ENCODE results near the gene SPEM3. TPM values are rescaled to one million over a fixed set of nuclear protein-coding genes. Genes with fewer than 3 reads are reported as not detected.

Gene SPEM3
- total RNA-seq: not detected in 2 replicates

GRCh38 chr17:7428557-7428956 lies at the start of gene SPEM3:
TSS of gene SPEM3 (plus strand) at chr17:7428857. CDS start at chr17:7428903, 46 bp downstream.

DNA sequence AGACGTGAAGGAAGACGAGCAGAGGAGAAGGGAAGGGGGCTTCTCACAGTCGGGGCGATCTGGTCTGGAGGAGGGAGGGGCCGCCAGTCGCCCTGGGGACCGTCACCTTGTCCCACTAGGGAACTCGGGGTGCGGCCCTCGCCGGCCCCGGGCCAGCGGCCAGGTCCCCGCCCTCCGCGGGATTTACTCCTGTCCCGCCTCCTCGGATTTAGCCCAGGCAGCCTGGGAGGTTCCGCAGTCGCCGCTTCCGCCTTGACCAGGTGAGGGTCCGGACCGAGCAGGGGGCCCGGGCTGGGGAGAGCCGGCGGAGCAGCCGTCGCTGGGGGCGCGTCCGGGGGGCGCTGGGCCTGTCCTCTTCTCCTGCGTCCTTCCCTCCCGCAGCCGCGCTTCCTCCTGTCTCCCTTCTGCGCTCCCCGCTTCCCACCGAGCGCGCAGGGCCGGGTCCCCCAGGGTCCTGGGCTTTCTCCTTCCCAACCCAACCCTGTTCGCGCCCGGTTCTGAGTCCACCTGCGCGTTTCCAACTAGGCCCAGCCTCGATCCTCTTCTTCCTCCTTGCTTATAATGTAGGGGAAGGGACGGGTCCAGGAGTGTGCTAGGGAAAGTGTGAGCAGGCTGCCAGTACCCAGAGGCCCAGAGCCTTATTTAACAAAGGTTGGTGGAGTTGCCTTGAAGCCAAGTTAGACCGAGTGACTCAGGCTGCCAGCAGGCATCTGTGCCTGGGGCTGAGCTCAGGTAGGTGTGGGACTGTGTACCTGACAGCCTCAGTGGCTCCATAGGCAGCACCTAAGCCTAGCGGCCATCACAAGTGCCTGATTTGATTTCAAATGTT lies 47.6 kb upstream of the SPEM3 start, which contains the start of gene TNK1:
Gene TNK1, plus strand, starts transcription at position 235 of the 829 bp plus-strand sequence. CDS start 1,838 bp downstream, outside the sequence.

DNA sequence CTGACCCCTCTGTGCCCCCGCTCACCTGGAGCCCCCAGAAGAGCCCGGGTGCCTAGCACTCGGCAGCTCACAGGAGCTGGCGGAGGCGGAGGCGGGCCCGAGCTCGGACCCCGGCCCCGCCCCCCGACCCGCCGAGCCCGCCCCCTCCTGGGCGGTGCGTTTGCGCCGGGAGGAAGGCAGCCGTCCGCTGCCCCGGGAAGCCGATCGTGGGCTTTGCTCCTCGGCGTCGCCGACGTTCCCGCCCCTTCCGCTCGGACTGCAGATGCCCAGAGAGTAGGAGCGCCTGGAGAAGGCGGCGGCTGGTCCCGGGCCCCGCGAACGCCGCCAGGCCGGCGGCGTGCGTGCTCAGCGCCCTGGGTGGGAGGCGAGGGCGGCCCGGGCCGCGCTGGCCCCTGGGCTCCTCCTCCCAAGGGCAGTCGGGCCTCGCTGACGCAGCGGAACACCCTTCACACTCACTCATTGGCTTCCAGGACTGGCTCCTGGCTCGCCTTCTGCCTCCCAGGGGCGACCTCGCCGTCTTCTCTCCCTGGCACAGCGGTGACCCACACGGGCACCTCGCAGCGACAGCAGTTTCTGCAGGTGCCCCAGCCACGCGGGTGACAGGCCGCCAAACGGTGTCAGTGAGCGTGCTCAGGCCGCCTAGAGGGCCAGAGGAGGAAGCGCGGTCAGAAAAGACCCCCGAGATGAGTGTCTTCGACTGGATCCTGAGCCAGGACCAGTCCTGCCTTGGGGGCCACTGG lies 34.0 kb upstream of the SPEM3 start, which contains the start of gene PLSCR3:
Gene PLSCR3, minus strand, starts transcription at position 74 of the 740 bp plus-strand sequence. CDS start 415 bp downstream, outside the sequence.

DNA sequence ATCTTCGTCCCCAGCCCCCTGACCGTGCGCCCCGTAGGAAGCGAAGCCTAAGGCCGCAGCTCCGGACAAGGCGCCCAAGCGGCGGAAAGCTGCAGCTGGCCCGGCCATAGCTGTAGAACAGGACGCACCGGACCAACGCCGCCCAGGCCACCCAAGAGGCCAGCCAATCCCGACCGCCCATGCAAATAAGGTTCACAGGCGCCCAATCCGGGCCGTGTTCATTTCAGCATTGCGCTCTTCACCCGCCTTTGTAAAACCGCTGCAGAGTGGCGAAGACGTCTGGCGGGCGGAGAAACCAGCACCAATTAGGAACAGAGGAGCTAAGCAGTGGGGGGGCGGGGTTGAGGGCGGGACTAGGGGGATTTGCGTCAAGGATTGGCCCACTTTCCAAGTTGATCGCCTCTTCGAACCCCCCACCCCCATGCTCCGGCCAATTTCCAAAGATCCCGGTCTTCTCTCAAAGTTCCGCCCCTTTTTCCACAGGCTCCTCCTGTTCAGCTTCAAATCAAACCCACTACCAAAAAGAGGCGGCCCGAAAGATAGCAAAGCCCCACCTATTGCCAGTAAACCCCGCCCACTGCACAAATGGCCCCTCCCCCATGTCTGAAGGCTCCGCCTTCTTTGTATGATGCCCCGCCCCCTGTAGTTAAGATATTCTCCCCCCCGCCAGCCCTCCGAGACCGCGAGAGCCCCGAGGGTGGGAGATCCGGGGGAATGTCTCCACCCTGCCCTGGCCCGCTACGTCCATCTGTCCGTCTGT lies 24.5 kb upstream of the SPEM3 start, which contains the start of gene TMEM256:
Gene TMEM256, minus strand, starts transcription at position 121 of the 760 bp plus-strand sequence. Its CDS starts 13 bp downstream, at position 108.

DNA sequence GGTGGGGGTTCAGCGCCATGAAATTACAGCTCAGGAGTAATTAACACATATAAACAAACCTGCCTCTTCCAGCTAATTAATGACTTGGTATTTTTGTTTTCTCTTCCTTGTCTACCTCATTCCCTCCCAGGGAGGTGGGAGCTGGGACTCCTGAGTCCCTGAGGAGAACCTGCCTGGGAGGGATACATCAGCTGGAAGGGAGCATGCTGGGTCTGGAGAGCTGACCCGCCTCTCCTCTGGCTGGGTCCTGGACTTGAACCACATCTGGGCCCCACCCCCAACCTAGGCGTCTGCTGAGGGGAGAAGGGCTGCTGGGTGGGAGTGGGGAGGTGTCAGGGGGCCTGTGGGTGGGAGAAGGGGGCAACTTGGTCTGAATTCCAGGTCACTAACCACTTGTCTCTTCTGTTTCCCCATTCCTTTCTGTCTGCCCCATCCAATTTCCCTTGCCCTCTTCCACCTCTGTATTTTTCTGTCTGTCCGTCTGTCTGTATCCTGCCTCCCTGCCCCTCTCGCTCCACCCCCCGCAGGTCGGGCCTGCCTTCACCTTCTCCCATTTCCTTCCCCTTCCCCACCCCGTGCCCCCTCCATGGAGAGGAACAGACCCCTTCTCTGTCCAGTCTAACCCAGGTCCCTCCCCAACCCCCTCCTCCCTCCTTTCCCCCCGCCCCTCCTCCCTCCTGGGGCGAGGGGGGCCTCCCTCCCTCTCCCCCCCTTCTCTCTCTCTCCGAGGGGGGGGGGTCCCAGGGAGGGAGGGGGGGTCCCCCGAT lies 21.0 kb upstream of the SPEM3 start, which contains the start of gene NLGN2:
Gene NLGN2, plus strand, starts transcription at position 361 of the 767 bp plus-strand sequence. CDS start 411 bp downstream, outside the sequence.

GRCh38 chr17:7419819-7420610 lies 8.6 kb upstream of the SPEM3 start, which contains the start of gene SPEM1:
TSS of gene SPEM1 (plus strand) at chr17:7420324. CDS start at chr17:7420385, 61 bp downstream.

GRCh38 chr17:7425316-7425715 lies 3.3 kb upstream of the SPEM3 start, which contains the start of gene SPEM2:
TSS of gene SPEM2 (plus strand) at chr17:7425616. CDS start at chr17:7425689, 73 bp downstream.

DNA sequence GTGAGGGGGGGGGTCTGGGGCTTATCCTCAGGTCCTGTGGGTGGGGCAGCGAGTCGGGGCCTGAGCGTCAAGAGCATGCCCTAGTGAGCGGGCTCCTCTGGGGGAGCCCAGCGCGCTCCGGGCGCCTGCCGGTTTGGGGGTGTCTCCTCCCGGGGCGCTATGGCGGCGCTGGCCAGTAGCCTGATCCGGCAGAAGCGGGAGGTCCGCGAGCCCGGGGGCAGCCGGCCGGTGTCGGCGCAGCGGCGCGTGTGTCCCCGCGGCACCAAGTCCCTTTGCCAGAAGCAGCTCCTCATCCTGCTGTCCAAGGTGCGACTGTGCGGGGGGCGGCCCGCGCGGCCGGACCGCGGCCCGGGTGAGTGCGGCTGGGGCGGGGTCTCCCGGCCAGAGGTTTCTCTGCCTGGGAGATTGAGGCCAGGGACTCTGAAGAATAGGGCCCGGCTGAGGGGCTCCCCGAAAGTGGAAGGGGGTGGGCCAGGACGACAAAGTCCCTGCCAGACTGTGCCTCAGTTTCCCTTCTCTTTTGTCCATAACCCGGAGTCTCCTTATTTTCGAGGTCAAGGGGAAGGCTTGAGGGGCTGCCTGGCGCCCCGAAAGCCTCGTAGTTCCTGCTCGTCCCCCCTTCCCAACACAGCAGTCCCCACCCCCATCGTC lies 10.9 kb downstream of the SPEM3 start, which contains the start of gene FGF11:
Gene FGF11, plus strand, starts transcription at position 51 of the 651 bp plus-strand sequence. Its CDS starts 109 bp downstream, at position 160.

GRCh38 chr17:7444682-7445618 lies 16.3 kb downstream of the SPEM3 start, which contains the start of gene CHRNB1:
TSS of gene CHRNB1 (plus strand) at chr17:7445061. CDS start at chr17:7445128, 67 bp downstream.

DNA sequence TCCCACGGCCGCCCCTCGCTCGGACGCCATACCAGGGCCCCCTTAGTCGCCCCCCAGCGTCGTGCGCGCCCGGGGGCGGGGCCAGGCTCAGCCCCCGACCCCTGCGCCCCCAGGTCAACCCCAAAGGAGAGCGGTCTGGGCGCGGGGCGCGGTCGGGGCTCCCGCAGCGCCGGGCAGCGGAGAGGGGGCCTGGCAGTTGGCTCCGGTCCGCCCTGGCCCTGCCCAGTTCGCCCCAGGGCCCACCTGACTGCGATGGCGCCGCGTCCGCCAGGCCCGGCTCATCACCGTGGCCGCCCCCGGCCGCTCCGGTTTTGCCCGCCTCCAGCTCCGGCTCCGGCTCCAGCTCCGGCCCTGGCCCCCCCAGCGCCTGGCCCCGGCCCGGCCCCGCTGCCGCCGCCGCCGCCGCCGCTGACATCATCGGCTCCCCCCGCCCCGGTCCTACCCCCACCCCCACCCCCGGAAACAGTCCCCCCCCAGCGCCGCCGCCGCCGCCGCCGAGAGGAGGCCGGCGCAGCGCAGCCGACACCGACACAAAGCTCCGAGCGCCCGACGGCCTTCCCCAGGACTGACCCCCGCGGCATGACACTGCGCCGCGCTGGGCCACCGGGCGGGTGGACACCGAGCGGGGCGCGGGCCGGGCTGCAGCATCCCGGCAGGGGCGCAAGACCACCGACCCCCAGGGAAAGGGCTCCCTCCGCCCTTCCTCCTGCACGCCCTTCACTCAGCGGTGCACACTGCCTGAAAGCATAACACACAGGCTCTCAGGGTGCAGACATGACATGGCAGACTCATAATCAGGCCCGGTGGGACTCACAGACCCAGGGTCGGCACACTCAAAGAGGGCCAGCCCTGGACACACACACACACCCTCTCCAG lies 50.8 kb downstream of the SPEM3 start, which contains the start of gene ZBTB4:
Gene ZBTB4, minus strand, starts transcription at position 419 of the 876 bp plus-strand sequence. CDS start 12,830 bp downstream, outside the sequence.

DNA sequence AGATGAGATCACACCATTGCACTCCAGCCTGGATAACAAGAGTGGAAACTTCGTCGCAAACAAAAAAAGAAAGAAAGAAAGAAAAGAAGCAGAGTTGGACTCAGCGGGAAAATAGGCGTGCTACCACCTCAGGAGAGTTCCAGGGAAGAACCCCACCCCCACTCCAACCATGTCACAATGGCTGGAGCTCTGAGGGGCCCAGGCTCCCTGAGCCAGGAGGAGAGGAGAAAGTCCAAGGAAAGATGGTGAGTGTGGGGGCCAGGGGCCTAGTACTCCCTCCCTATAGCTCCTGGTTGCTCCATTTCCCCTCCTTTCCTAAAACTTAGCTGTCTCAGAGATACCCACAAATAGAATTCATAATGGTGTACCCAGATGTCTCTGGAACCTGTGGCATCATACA lies 52.6 kb downstream of the SPEM3 start, which contains the start of gene SLC35G6:
Gene SLC35G6, plus strand, starts transcription at position 172 of the 400 bp plus-strand sequence. Its CDS starts 71 bp downstream, at position 243.

Other genes starting within 250 kb of the SPEM3 start
- gene ASGR1, start 249.5 kb upstream of the SPEM3 start, total RNA-seq: 0.86 and 1.5 TPM in 2 replicates
- gene DLG4, start 209.0 kb upstream of the SPEM3 start, total RNA-seq: 17.7 and 22.3 TPM in 2 replicates
- gene ACADVL, start 208.9 kb upstream of the SPEM3 start, total RNA-seq: 126 and 188 TPM in 2 replicates
- 82.8 and 90.8 TPM in 2 replicates for gene DVL2, start 194.3 kb upstream of the SPEM3 start, total RNA-seq
- gene PHF23, start 189.4 kb upstream of the SPEM3 start, total RNA-seq: 46.1 and 64.1 TPM in 2 replicates
- gene GABARAP, start 186.4 kb upstream of the SPEM3 start, total RNA-seq: 124 and 548 TPM in 2 replicates
- 38.7 and 47.4 TPM in 2 replicates for gene CTDNEP1, start 177.1 kb upstream of the SPEM3 start, total RNA-seq
- gene ELP5, start 176.6 kb upstream of the SPEM3 start, total RNA-seq: 27.4 and 44.0 TPM in 2 replicates
- 2.6 and 7.4 TPM in 2 replicates for gene CLDN7, start 166.4 kb upstream of the SPEM3 start, total RNA-seq
- gene SLC2A4, start 147.1 kb upstream of the SPEM3 start, total RNA-seq: 0.22 TPM in 1 of 2 replicates, not detected in the other
- not detected in 2 replicates for gene YBX2, start 134.2 kb upstream of the SPEM3 start, total RNA-seq
- gene EIF5A, start 121.2 kb upstream of the SPEM3 start, total RNA-seq: 599 and 1,060 TPM in 2 replicates
- gene GPS2, start 113.5 kb upstream of the SPEM3 start, total RNA-seq: 52.5 and 65.7 TPM in 2 replicates
- 22.1 and 25.2 TPM in 2 replicates for gene NEURL4, start 99.5 kb upstream of the SPEM3 start, total RNA-seq
- gene ACAP1, start 92.3 kb upstream of the SPEM3 start, total RNA-seq: 0.22 TPM in 1 of 2 replicates, not detected in the other
- gene KCTD11, start 76.7 kb upstream of the SPEM3 start, total RNA-seq: 7.2 and 7.7 TPM in 2 replicates
- not detected in 2 replicates for gene TMEM95, start 73.7 kb upstream of the SPEM3 start, total RNA-seq
- 0.22 TPM in 1 of 2 replicates, not detected in the other for gene TNK1, start 47.8 kb upstream of the SPEM3 start, total RNA-seq
- gene PLSCR3, start 34.3 kb upstream of the SPEM3 start, total RNA-seq: 23.6 and 28.1 TPM in 2 replicates
- 33.3 and 54.4 TPM in 2 replicates for gene TMEM256, start 24.8 kb upstream of the SPEM3 start, total RNA-seq
- gene NLGN2, start 21.0 kb upstream of the SPEM3 start, total RNA-seq: 5.2 and 5.7 TPM in 2 replicates
- not detected in 2 replicates for gene SPEM1, start 8.5 kb upstream of the SPEM3 start, total RNA-seq
- gene SPEM2, start 3.2 kb upstream of the SPEM3 start, total RNA-seq: not detected in 2 replicates
- gene TMEM102, start 6.6 kb downstream of the SPEM3 start, total RNA-seq: 1.1 and 2.1 TPM in 2 replicates
- gene FGF11, start 10.7 kb downstream of the SPEM3 start, total RNA-seq: under 0.01 and 0.44 TPM in 2 replicates
- gene CHRNB1, start 16.2 kb downstream of the SPEM3 start, total RNA-seq: 2.9 and 3.3 TPM in 2 replicates
- gene ZBTB4, start 50.8 kb downstream of the SPEM3 start, total RNA-seq: 24.3 and 35.8 TPM in 2 replicates
- not detected in 2 replicates for gene SLC35G6, start 52.6 kb downstream of the SPEM3 start, total RNA-seq
- gene POLR2A, start 55.5 kb downstream of the SPEM3 start, total RNA-seq: 75.7 and 125 TPM in 2 replicates
- gene TNFSF12, start 120.2 kb downstream of the SPEM3 start, total RNA-seq: 10.2 and 10.7 TPM in 2 replicates
- 0.44 and 0.72 TPM in 2 replicates for gene TNFSF13, start 129.9 kb downstream of the SPEM3 start, total RNA-seq
- gene SENP3, start 133.1 kb downstream of the SPEM3 start, total RNA-seq: 56.9 and 109 TPM in 2 replicates
- 16.9 and 20.6 TPM in 2 replicates for gene CD68, start 150.8 kb downstream of the SPEM3 start, total RNA-seq
- 103 and 203 TPM in 2 replicates for gene MPDU1, start 155.0 kb downstream of the SPEM3 start, total RNA-seq
- gene SOX15, start 161.2 kb downstream of the SPEM3 start, total RNA-seq: 0.22 and 0.57 TPM in 2 replicates
- 40.0 and 60.8 TPM in 2 replicates for gene FXR2, start 186.0 kb downstream of the SPEM3 start, total RNA-seq
- gene SAT2, start 199.0 kb downstream of the SPEM3 start, total RNA-seq: 16.5 and 26.0 TPM in 2 replicates
- gene SHBG, start 201.3 kb downstream of the SPEM3 start, total RNA-seq: 1.8 TPM in 1 of 2 replicates, not detected in the other
- not detected in 2 replicates for gene ATP1B2, start 222.1 kb downstream of the SPEM3 start, total RNA-seq